ENCODE data around the gene ZNF697.
A peak's percentile ranks its signal among the peaks of the same experiment; 100 is the strongest.

The ZNF697 gene

DNA sequence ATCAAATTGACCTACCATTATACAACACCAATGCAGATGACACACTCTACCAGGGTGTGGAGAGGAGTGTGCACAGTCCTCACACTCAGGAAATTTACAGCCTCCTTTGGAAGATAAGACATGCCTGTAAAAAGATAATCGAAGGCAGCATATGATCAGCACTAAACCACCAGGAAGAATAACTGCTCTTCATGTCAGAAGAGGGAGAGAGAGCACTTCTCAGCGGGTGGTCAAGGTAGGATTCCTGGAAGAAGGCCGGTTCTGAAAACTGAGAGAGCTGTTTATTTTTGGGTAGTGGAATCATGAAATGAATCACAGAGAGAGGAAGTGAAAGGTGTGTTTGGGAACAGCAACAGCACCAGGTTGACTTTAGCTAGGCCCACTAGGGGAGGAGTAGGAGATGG, 14.0 kb upstream of the ZNF697 start:
- DNase-seq = no peak

DNA sequence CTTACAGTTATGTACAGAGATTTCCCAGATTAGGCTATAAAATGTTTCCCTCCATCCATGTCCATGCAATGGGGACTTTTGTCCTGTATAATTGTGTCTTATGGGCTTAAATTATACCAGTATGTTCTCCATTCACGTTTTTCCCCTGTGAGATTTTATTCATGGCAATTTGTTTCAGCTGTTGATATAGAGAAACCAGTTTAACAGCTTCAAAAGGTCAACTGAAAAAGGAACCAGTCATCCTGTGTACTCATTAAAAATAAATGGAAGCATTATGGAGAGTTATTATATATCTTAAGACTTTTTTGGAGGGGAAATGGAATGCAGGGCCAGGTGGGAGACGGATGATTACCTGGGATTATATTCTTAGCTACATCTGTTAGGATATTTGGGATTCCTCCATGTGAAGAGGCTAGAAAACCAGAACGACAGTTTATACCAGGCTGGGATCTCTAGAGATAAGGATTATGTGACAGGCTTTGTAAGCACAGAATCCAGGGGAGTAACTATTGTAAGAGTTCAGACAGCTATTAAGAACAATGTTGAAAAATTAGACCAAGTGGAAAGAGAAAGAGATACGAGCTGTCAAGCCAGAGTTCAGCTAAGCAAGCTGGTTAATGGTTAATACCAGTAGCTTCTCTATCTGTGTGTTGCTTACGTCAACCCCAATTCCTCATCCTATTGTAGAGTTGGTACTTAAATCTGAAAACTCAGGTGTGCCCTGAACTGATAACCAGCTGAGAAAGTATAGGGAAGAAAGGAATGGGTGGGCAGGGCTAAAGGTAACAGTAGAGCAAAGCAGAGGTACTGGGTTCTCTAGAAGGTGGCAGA, 12.4 kb upstream of the ZNF697 start:
- DNase-seq = no peak

GRCh38 chr1:119659628-119660027, 11.6 kb upstream of the ZNF697 start:
- DNase-seq = no peak

GRCh38 chr1:119656410-119656955, 8.4 kb upstream of the ZNF697 start:
- no peak for DNase-seq

- DNase-seq = no peak
Observed at GRCh38 chr1:119655154-119655553, 7.1 kb upstream of the ZNF697 start.

- DNase-seq = no peak
Observed at GRCh38 chr1:119653839-119654170, 5.7 kb upstream of the ZNF697 start.

DNA sequence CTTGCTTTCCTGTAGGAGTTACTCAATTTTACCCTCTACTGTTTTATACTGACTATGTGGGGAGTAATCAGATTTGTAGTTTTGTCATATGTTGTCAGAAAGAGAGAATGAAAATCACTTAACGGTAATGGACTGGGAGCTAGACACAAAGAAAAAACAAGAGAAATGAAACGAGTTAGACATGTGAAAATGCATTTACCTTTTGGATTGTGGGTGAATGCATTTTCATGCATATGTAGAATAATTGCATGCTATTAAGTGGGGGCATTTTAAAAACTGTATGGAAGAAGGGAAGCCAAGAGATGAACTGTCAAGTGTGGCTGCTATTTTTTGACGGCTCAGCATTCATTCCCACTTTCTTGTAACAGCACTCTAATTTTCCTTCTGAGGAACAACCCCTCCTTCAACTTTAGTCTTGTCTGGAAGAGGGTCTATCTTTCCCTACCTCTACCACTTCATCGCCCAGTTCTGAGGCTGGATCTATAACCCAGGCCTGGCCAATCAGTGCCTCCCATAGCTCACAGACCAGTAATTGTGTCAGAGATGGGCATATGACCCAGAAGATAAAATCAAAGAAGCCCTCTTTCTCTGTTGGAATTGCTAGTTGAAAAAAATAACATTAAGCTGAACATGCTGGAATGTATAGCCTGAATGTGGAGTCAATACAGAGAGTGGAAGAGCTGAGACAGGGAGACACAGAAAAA, 5.2 kb upstream of the ZNF697 start:
- DNase-seq = no peak

GRCh38 chr1:119652587-119652986, 4.5 kb upstream of the ZNF697 start:
- no peak for DNase-seq

GRCh38 chr1:119651641-119652040, 3.6 kb upstream of the ZNF697 start:
- no peak for DNase-seq

GRCh38 chr1:119651133-119651532, 3.1 kb upstream of the ZNF697 start:
- DNase-seq = no peak

DNA sequence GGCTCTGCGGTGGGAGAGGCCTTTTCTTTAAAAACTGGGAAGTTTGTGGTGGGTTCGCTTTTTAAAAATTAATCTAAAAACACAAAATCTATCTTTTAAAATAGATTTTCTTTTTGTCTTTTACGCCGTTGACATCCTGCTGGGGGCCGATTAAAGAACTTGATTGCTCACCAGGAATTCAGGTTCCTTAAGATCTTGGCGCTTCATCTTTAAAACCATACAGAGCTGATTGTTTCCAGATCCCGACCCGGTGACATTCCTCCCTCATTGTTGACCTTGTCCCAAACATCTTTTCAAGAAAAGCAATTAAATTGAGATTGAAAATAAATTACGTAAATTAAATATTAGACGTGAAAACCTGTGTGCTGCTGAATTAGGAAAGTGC, 546 bp upstream of the ZNF697 start:
- no peak for DNase-seq

- peak; percentile 66 to 74 for DNase-seq
Observed at GRCh38 chr1:119647228-119647733, 785 bp downstream of the ZNF697 start.

- peak; percentile 77 to 85 for DNase-seq
Observed at GRCh38 chr1:119646521-119647227, 1.4 kb downstream of the ZNF697 start.

GRCh38 chr1:119639109-119639508, 9.0 kb downstream of the ZNF697 start:
- DNase-seq = no peak

- no peak for DNase-seq
Observed at GRCh38 chr1:119637710-119638109, 10.4 kb downstream of the ZNF697 start.

DNA sequence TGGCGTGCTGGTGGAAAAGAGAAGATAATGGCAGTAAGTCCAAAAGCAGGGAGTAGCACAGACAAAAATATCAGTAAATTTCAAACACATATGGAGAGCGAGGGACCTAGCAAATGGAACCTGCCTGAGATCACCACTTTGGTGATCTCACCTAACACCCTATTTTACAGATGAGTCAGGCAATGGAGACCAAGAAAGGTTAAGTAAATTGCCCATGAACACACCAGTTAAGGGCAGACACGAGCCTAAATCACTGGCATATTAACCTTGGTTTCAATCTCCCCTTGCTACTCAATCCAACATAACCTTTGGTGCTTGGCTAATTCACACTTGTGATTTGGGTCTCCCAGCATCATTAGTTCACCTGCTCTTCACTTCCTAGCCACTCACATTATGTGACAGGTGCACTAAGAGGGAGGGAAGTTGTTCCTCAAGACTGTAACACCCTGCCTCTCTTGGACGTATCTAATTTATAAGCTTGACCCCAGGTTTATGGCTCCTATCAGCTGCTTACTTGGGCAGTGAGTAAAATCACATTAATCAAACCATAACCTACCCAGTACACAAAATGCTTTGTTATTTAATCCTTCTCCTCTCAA, 11.5 kb downstream of the ZNF697 start:
- no peak for DNase-seq

DNA sequence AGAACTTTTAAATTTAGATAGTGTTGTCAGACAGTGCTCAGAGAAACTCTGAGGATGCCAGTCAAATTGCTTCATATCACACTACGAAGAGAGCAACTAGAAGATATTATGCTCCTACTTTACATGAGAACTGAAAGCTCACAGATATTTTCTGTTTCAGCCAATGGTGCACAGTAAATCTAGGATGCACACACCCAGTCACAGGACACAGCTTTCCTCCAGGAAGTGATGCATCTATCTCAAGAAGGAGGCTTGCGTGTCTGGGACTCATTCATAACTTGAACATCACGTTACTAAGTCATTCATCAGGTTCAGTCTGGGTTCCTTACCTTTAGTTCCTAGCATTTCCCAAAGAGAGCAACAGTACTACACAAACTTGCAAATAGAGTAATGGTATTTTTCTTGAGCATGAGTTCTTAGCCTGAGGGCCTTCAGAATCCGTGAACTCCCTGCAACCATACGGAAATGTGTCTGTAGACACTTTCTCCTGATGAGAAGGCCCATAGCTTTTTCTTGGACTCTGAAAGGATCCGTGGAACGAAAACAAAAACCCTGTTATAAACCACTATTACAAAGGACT, 12.2 kb downstream of the ZNF697 start:
- DNase-seq = no peak

GRCh38 chr1:119634016-119634415, 14.1 kb downstream of the ZNF697 start:
- DNase-seq = no peak

- DNase-seq = no peak
Observed at GRCh38 chr1:119633575-119633974, 14.5 kb downstream of the ZNF697 start.

GRCh38 chr1:119632841-119633240, 15.2 kb downstream of the ZNF697 start:
- no peak for DNase-seq

- DNase-seq = no peak
Observed at GRCh38 chr1:119632103-119632490, 16.0 kb downstream of the ZNF697 start.

GRCh38 chr1:119631433-119632102, 16.5 kb downstream of the ZNF697 start:
- peak; percentile 28 to 55 for DNase-seq
